Prostate gland (tissue), 2 donors: Measurements from ENCODE around the gene CHRNA4.

Experiments used
- POLR2A ChIP-seq: fragments of 450-650 bp; IDR thresholded peaks from one replicate; pipeline ENCODE4 v1.6.1; 2016; ENCODE audit warnings: antibody characterized with exemption, mild to moderate bottlenecking
- TF ChIP-seq, protein P1 (sequence below), 4 experiments: fragments of 200-600 bp in 2 of 4; fragments of 450-650 bp in 2 of 4; sonication (generic) in 2 of 4; IDR thresholded peaks; 1 replicate in 3 of 4; 2 replicates in 1 of 4; pipeline ENCODE4 v1.5.1; 2016 to 2019; ENCODE audit warnings: antibody characterized with exemption in 4 of 4, mild to moderate bottlenecking in 2 of 4, moderate library complexity in 2 of 4

DNA sequence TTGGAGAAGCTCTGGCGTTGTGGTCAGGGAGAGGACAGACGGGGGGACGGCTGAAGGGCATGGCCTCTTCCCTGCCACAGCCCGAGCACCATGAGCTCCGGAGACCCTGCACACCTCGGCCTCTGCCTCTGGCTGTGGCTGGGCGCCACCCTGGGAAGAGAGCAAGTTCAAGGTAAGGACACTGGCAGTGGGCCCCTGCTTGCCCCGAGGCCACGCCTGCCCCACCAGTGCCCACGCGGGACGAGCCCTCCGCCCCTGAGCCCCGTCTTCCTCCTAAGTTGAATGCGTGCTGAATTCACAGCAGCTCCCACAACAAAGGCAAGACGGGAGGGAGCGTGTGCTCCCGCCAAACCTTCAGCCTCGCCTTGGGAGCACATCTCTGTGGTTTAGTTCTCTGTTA is 66.1 kb downstream of the CHRNA4 start:
- TF ChIP-seq, protein P1, sequence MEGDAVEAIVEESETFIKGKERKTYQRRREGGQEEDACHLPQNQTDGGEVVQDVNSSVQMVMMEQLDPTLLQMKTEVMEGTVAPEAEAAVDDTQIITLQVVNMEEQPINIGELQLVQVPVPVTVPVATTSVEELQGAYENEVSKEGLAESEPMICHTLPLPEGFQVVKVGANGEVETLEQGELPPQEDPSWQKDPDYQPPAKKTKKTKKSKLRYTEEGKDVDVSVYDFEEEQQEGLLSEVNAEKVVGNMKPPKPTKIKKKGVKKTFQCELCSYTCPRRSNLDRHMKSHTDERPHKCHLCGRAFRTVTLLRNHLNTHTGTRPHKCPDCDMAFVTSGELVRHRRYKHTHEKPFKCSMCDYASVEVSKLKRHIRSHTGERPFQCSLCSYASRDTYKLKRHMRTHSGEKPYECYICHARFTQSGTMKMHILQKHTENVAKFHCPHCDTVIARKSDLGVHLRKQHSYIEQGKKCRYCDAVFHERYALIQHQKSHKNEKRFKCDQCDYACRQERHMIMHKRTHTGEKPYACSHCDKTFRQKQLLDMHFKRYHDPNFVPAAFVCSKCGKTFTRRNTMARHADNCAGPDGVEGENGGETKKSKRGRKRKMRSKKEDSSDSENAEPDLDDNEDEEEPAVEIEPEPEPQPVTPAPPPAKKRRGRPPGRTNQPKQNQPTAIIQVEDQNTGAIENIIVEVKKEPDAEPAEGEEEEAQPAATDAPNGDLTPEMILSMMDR (IDR thresholded peaks at IDR 0.05): no peak
- TF ChIP-seq POLR2A: no peak
